Peyer's patch (tissue), 4 donors: ENCODE data around the gene ZNF474. TPM values are rescaled to one million over a fixed set of nuclear protein-coding genes. Genes with fewer than 3 reads are reported as not detected.

ENCODE experiments used
- DNase-seq, 3 donors: peaks; one replicate each; pipeline ENCODE4 v3.0.0-alpha.2; 2017 to 2019
- H3K27ac ChIP-seq, 4 donors: fragments of 200-600 bp; sonication (generic); one replicate each; pipeline ENCODE4 v1.5.1; 2016 to 2019
- H3K27me3 ChIP-seq, 2 donors: fragments of 200-600 bp; sonication (generic); one replicate each; pipeline ENCODE4 v1.5.1; 2019
- H3K36me3 ChIP-seq, 3 donors: fragments of 200-600 bp; sonication (generic); one replicate each; pipeline ENCODE4 v1.5.1; 2016 to 2019
- H3K4me1 ChIP-seq, 4 donors: fragments of 200-600 bp; sonication (generic); one replicate each; pipeline ENCODE4 v1.5.1; 2016 to 2019
- H3K4me3 ChIP-seq, 4 donors: fragments of 200-600 bp; sonication (generic); 1 replicate in 3 of 4; 2 replicates in 1 of 4; pipeline ENCODE4 v1.5.1; 2016 to 2019; ENCODE audit warnings: mild to moderate bottlenecking in 1 of 4
- H3K9me3 ChIP-seq, 4 donors: fragments of 200-600 bp; sonication (generic); one replicate each; pipeline ENCODE4 v1.5.1; 2016 to 2019; ENCODE audit warnings: mild to moderate bottlenecking in 1 of 4
- POLR2A ChIP-seq, 2 donors: fragments of 450-650 bp; IDR thresholded peaks; one replicate each; pipeline ENCODE4 v1.5.1; 2017; ENCODE audit warnings: antibody characterized with exemption in 2 of 2, mild to moderate bottlenecking in 2 of 2, moderate library complexity in 2 of 2
- total RNA-seq, 4 donors: library from RNA; depleted of rRNA; stranded (reverse); fragments of >200 nt; gene quantifications; one replicate each; pipeline ENCODE4 v1.1.0, GENCODE V29; 2016
- TF ChIP-seq, protein P1 (sequence below), 6 experiments: fragments of 450-650 bp in 4 of 6; fragments of 200-600 bp in 2 of 6; sonication (generic) in 1 of 6; IDR thresholded peaks; one replicate each; pipeline ENCODE4 v1.5.1; 2017 to 2019; ENCODE audit warnings: antibody characterized with exemption in 6 of 6, mild to moderate bottlenecking in 3 of 6, moderate library complexity in 1 of 6

ZNF474 gene
- total RNA-seq, 4 donors from 2014 or later: 0.54 TPM; not detected in 3

DNA sequence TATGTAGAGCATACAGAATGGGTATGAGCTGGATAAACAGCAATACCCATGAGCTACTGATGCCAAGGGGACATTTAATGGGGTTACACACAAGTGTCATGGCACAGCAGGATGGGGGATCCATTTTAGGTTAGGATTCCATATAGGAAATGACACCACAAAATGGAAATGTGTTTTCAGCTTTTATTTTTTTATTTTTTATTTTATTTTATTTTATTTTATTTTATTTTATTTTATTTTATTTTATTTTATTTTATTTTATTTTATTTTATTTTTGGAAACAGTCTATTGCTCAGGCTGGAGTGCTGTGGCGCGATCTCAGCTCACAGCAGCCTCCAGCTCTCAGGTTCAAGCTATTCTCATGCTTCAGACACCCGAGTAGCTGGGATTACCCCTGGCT lies 11.6 kb downstream of the ZNF474 start:
- H3K9me3 ChIP-seq: no peaks in the 10 kb centered on the region
- no peak overlapping the region for H3K27ac ChIP-seq
- H3K36me3 ChIP-seq: no peaks in the 10 kb centered on the region
- TF ChIP-seq, protein P1, sequence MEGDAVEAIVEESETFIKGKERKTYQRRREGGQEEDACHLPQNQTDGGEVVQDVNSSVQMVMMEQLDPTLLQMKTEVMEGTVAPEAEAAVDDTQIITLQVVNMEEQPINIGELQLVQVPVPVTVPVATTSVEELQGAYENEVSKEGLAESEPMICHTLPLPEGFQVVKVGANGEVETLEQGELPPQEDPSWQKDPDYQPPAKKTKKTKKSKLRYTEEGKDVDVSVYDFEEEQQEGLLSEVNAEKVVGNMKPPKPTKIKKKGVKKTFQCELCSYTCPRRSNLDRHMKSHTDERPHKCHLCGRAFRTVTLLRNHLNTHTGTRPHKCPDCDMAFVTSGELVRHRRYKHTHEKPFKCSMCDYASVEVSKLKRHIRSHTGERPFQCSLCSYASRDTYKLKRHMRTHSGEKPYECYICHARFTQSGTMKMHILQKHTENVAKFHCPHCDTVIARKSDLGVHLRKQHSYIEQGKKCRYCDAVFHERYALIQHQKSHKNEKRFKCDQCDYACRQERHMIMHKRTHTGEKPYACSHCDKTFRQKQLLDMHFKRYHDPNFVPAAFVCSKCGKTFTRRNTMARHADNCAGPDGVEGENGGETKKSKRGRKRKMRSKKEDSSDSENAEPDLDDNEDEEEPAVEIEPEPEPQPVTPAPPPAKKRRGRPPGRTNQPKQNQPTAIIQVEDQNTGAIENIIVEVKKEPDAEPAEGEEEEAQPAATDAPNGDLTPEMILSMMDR (IDR thresholded peaks at IDR 0.05): no peak
- TF ChIP-seq POLR2A (IDR thresholded peaks at IDR 0.05): no peak
- H3K4me3 ChIP-seq: no peak overlapping the region
- H3K27me3 ChIP-seq: no peaks in the 10 kb centered on the region
- no peak for DNase-seq
- no peaks in the 10 kb centered on the region for H3K4me1 ChIP-seq

DNA sequence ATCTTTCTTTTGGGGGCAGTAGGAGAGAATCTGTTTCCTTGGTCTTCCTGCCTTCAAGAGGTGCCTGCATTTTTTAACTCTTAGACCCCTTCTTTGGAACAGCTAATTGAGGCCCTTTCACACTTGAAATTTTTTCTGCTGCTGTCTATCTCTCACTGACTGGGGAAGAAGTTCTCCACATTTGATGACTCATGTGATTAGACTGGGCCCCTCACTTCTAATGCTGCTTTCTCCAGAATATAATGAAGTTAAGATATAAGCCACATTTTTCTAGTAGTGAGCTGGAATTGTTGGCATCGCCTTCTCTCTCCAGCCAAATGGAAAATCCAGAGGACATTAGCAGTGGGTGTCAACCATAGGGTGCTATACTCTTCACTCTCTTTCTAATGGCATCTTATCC lies 12.4 kb downstream of the ZNF474 start:
- TF ChIP-seq, protein P1 (IDR thresholded peaks at IDR 0.05): no peak
- no peak for TF ChIP-seq POLR2A (IDR thresholded peaks at IDR 0.05)

DNA sequence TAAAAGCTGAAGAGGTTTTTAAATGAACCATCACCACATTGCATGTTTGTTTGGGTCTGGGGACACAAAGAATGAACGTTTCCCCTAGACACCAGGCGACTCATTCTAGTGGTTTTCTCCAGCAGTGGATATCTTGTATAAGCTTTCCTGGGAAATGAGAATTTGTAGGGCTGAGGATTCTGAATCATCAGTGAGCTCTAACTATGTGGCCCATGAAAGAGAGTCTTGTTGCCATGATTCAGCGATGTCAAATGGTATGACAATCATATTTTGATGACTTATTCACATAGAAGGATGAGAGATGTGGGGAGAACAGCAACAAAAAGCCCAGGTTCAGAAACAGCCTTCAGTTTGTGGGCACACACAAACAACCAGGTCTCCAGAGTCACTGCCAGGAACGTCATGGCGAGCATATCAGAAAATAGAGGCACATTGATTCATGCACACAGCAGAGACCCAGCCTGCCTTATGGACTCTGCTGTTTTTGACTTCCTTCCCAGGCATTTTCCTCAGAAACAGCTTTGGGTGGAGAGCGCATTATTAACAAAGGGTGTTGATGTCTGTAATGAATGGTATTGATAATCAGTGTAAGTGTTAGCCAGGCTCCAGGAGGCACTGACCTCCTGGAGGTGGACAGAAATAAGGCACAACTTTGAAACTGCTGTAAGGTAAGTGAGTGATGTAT lies 13.3 kb downstream of the ZNF474 start:
- H3K27ac ChIP-seq: no peak overlapping the region
- no peak overlapping the region for H3K4me3 ChIP-seq
- H3K36me3 ChIP-seq: no peaks in the 10 kb centered on the region
- no peak for DNase-seq
- H3K4me1 ChIP-seq: no peaks in the 10 kb centered on the region
- H3K9me3 ChIP-seq: no peaks in the 10 kb centered on the region
- no peak for TF ChIP-seq POLR2A (IDR thresholded peaks at IDR 0.05)
- TF ChIP-seq, protein P1 (IDR thresholded peaks at IDR 0.05): no peak
- no peaks in the 10 kb centered on the region for H3K27me3 ChIP-seq

More for the DNA sequence above, 12.4 kb downstream of the ZNF474 start:
- Histone ChIP-seq H3K4me3 (no peak overlapping the region), H3K36me3 (no peaks in the 10 kb centered on the region), H3K4me1 (no peaks in the 10 kb centered on the region), H3K27me3 (no peaks in the 10 kb centered on the region), H3K27ac (no peak overlapping the region), H3K9me3 (no peaks in the 10 kb centered on the region)
- no peak for DNase-seq

GRCh38 chr5:122144236-122144635 lies 14.9 kb downstream of the ZNF474 start:
- no peaks in the 10 kb centered on the region for H3K4me1 ChIP-seq
- H3K27ac ChIP-seq: no peak overlapping the region
- H3K27me3 ChIP-seq: no peaks in the 10 kb centered on the region
- H3K9me3 ChIP-seq: no peaks in the 10 kb centered on the region
- DNase-seq: no peak
- TF ChIP-seq, protein P1 (IDR thresholded peaks at IDR 0.05): no peak
- TF ChIP-seq POLR2A (IDR thresholded peaks at IDR 0.05): no peak
- no peak overlapping the region for H3K4me3 ChIP-seq
- no peaks in the 10 kb centered on the region for H3K36me3 ChIP-seq

DNA sequence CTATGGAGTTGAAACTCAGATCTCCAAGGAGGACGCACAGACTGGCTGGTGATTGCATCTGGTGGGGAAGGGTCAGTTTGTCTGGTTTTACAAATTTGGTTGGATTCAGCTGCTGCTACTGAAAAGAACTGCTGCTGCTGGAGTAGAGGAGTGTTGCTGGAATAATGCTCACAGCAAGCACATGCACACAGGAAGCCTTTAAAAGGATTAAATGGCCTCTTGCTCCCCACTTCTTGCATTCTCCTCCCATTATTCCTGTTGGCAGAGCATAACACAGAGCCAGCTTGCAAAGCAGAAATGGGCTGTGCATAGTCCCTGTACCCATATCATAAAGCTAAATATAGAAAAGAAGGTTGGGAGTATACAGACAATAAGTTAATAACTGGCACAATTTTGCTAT lies 16.6 kb downstream of the ZNF474 start:
- H3K27me3 ChIP-seq: no peaks in the 10 kb centered on the region
- H3K9me3 ChIP-seq: no peaks in the 10 kb centered on the region
- TF ChIP-seq, protein P1 (IDR thresholded peaks at IDR 0.05): no peak
- TF ChIP-seq POLR2A (IDR thresholded peaks at IDR 0.05): no peak

More for the DNA sequence above, 16.6 kb downstream of the ZNF474 start:
- no peak overlapping the region for H3K27ac ChIP-seq
- no peaks in the 10 kb centered on the region for H3K36me3 ChIP-seq
- no peak for DNase-seq
- H3K4me1 ChIP-seq: no peaks in the 10 kb centered on the region
- no peak overlapping the region for H3K4me3 ChIP-seq
